Measurements from ENCODE around the gene LBHD1. TPM values are rescaled to one million over a fixed set of nuclear protein-coding genes. Genes with fewer than 3 reads are reported as not detected.
"Not testable (repeated sequence)": the region's sequence is repeated elsewhere in the genome, so short reads cannot be mapped to it uniquely, and the experiment has no call there.

The LBHD1 gene
- total and polyA plus RNA-seq, 2 donors from 2014 or later, result 5.3 to 7.9 TPM

DNA sequence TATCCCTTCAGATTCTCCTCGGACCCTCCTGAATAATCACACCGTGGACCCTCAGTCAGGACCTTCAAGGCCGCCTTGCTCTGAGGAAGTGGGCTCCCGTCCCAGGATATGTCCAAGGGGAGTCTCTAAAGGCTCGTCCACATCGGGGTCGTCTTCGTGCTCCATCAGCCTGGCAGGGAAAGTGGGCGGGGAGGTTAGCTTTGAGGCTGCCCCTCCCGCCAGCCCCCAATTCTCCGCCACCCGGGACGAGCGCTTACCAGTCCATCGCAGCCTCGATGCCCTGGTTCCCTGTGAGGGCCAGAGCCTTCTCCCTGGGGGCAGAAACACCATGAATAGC is 6.3 kb upstream of the LBHD1 start:
- Histone ChIP-seq H3K27ac (ENCODE audit: low read depth in 2 of 2, low read length in 2 of 2) (peak overlapping the region; percentile 66 to 82), H3K4me3 (ENCODE audit: low read length in 3 of 3) (peak overlapping the region; percentile 74 to 94 (median 86)), H3K4me1 (ENCODE audit: control insufficient read depth in 2 of 3, insufficient read depth in 2 of 3, low read depth in 1 of 3, low read length in 3 of 3) (peaks cover 0 to 8% (median 4%) of the 10 kb centered on the region in 3 donors), H3K27me3 (ENCODE audit: control insufficient read depth, insufficient read depth, low read length) (no peaks in the 10 kb centered on the region), H3K36me3 (ENCODE audit: control insufficient read depth in 2 of 3, insufficient read depth in 3 of 3, low read length in 3 of 3) (peaks cover 0 to 5% (median 2%) of the 10 kb centered on the region in 3 donors), H3K9ac (ENCODE audit: low read length in 3 of 3) (peak overlapping the region; percentile 43 to 90 (median 88)), H3K9me3 (ENCODE audit: control insufficient read depth in 2 of 3, insufficient read depth in 1 of 3, low read length in 3 of 3) (no peaks in the 10 kb centered on the region)
- DNase-seq, result no peak
- no peak for TF ChIP-seq CTCF (IDR thresholded peaks at IDR 0.05; ENCODE audit: borderline replicate concordance, extremely low read depth, insufficient read depth)
- no peak for FAIRE-seq
- intact Hi-C loops (cut with DNase I), result no loop called here

- no peak for TF ChIP-seq CTCF (IDR thresholded peaks at IDR 0.05; ENCODE audit: borderline replicate concordance, extremely low read depth, insufficient read depth)
- DNase-seq (no peak), FAIRE-seq (no peak)
- H3K27ac ChIP-seq (ENCODE audit: low read depth in 2 of 2, low read length in 2 of 2), result no peak overlapping the region
- intact Hi-C loops (cut with DNase I), result no loop called here
- H3K4me3 ChIP-seq (ENCODE audit: low read length in 3 of 3), result peak overlapping the region in 2 of 3 donors; percentile 74 to 94
- H3K27me3 ChIP-seq (ENCODE audit: control insufficient read depth, insufficient read depth, low read length), result no peaks in the 10 kb centered on the region
- peaks cover 0 to 5% (median 2%) of the 10 kb centered on the region in 3 donors for H3K36me3 ChIP-seq (ENCODE audit: control insufficient read depth in 2 of 3, insufficient read depth in 3 of 3, low read length in 3 of 3)
- H3K9ac ChIP-seq (ENCODE audit: low read length in 3 of 3), result no peak overlapping the region
- H3K4me1 ChIP-seq (ENCODE audit: control insufficient read depth in 2 of 3, insufficient read depth in 2 of 3, low read depth in 1 of 3, low read length in 3 of 3), result peaks cover 0 to 13% (median 8%) of the 10 kb centered on the region in 3 donors
- no peaks in the 10 kb centered on the region for H3K9me3 ChIP-seq (ENCODE audit: control insufficient read depth in 2 of 3, insufficient read depth in 1 of 3, low read length in 3 of 3)
These were observed 5.6 kb upstream of the LBHD1 start for GRCh38 chr11:62677714-62678113.

- peaks cover 0 to 14% (median 8%) of the 10 kb centered on the region in 3 donors for H3K4me1 ChIP-seq (ENCODE audit: control insufficient read depth in 2 of 3, insufficient read depth in 2 of 3, low read depth in 1 of 3, low read length in 3 of 3)
- H3K36me3 ChIP-seq (ENCODE audit: control insufficient read depth in 2 of 3, insufficient read depth in 3 of 3, low read length in 3 of 3), result peaks cover 0 to 5% (median 2%) of the 10 kb centered on the region in 3 donors
- intact Hi-C loops (cut with DNase I), result no loop called here
- no peaks in the 10 kb centered on the region for H3K9me3 ChIP-seq (ENCODE audit: control insufficient read depth in 2 of 3, insufficient read depth in 1 of 3, low read length in 3 of 3)
- TF ChIP-seq CTCF (IDR thresholded peaks at IDR 0.05; ENCODE audit: borderline replicate concordance, extremely low read depth, insufficient read depth), result no peak
- no peak overlapping the region for H3K27ac ChIP-seq (ENCODE audit: low read depth in 2 of 2, low read length in 2 of 2)
- DNase-seq (no peak), FAIRE-seq (no peak)
- H3K27me3 ChIP-seq (ENCODE audit: control insufficient read depth, insufficient read depth, low read length), result no peaks in the 10 kb centered on the region
- H3K9ac ChIP-seq (ENCODE audit: low read length in 3 of 3), result no peak overlapping the region
- H3K4me3 ChIP-seq (ENCODE audit: low read length in 3 of 3), result no peak overlapping the region
These were observed 5.1 kb upstream of the LBHD1 start for GRCh38 chr11:62677156-62677555.

DNA sequence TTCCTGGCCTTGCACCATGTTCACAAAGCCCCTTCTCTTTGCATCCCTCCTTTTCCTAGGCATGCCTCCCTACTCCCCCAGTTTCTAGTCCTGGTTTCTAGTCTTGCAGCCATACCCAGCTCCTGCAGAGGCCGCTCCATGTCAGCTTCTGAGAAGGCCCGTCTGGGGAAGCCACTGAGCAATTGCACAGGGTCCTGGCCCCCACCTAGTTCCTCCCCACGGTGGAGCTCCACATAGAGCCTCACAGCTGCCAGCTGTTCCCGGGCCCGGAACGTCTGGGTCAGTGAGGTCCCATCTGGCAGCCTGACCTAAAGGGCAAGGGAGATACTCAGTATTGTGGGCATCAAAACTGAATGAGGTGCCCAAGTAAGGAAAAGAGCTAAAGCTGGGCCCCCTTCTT is 4.6 kb upstream of the LBHD1 start:
- no peak for TF ChIP-seq CTCF (IDR thresholded peaks at IDR 0.05; ENCODE audit: borderline replicate concordance, extremely low read depth, insufficient read depth)
- intact Hi-C loops (cut with DNase I), result no loop called here
- no peaks in the 10 kb centered on the region for H3K27me3 ChIP-seq (ENCODE audit: control insufficient read depth, insufficient read depth, low read length)
- no peak overlapping the region for H3K4me3 ChIP-seq (ENCODE audit: low read length in 3 of 3)
- no peak overlapping the region for H3K27ac ChIP-seq (ENCODE audit: low read depth in 2 of 2, low read length in 2 of 2)
- DNase-seq (no peak), FAIRE-seq (no peak)
- H3K9me3 ChIP-seq (ENCODE audit: control insufficient read depth in 2 of 3, insufficient read depth in 1 of 3, low read length in 3 of 3), result no peaks in the 10 kb centered on the region
- no peak overlapping the region for H3K9ac ChIP-seq (ENCODE audit: low read length in 3 of 3)
- peaks cover 0 to 5% (median 2%) of the 10 kb centered on the region in 3 donors for H3K36me3 ChIP-seq (ENCODE audit: control insufficient read depth in 2 of 3, insufficient read depth in 3 of 3, low read length in 3 of 3)
- H3K4me1 ChIP-seq (ENCODE audit: control insufficient read depth in 2 of 3, insufficient read depth in 2 of 3, low read depth in 1 of 3, low read length in 3 of 3), result peaks cover 0 to 14% (median 8%) of the 10 kb centered on the region in 3 donors

DNA sequence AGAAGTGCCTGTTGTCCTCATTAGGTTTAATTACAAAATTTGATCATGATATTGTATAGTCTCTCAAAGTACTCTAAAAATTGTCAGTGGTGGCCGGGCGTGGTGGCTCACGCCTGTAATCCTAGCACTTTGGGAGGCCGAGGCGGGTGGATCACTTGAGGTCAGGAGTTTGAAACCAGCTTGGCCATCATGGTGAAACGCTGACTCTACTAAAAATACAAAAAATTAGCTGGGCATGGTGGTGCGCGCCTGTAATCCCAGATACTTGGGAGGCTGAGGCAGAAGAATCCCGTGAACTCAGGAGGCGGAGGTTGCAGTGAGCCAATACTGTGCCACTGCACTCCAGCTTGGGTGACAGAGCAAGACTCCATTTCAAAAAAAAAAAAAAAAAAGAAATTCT is 3.3 kb upstream of the LBHD1 start:
- H3K36me3 ChIP-seq (ENCODE audit: control insufficient read depth in 2 of 3, insufficient read depth in 3 of 3, low read length in 3 of 3); H3K27ac ChIP-seq (ENCODE audit: low read depth in 2 of 2, low read length in 2 of 2); DNase-seq; H3K4me3 ChIP-seq (ENCODE audit: low read length in 3 of 3); H3K9ac ChIP-seq (ENCODE audit: low read length in 3 of 3); FAIRE-seq; H3K27me3 ChIP-seq (ENCODE audit: control insufficient read depth, insufficient read depth, low read length); H3K9me3 ChIP-seq (ENCODE audit: control insufficient read depth in 2 of 3, insufficient read depth in 1 of 3, low read length in 3 of 3); intact Hi-C loops (cut with DNase I): not testable (repeated sequence)
- peaks cover 0 to 17% (median 8%) of the 10 kb centered on the region in 3 donors for H3K4me1 ChIP-seq (ENCODE audit: control insufficient read depth in 2 of 3, insufficient read depth in 2 of 3, low read depth in 1 of 3, low read length in 3 of 3)
